Thyroid gland (tissue), 4 donors: Measurements from ENCODE around the gene LRP3. TPM values are rescaled to one million over a fixed set of nuclear protein-coding genes. Genes with fewer than 3 reads are reported as not detected.

ENCODE experiments used
- DNase-seq, 2 donors: peaks; one replicate each; pipeline ENCODE4 v3.0.0-alpha.2; 2019
- H3K27ac ChIP-seq, 3 donors: fragments of 200-600 bp; sonication (generic); 1 replicate in 2 of 3; 2 replicates in 1 of 3; pipeline ENCODE4 v1.5.1; 2016 to 2019; ENCODE audit warnings: mild to moderate bottlenecking in 1 of 3, moderate library complexity in 1 of 3
- H3K27me3 ChIP-seq: fragments of 200-600 bp; sonication (generic); one replicate; pipeline ENCODE4 v1.5.1; 2019
- H3K36me3 ChIP-seq, 2 donors: fragments of 200-600 bp; sonication (generic); one replicate each; pipeline ENCODE4 v1.5.1; 2016 to 2019
- H3K4me1 ChIP-seq, 2 donors: fragments of 200-600 bp; sonication (generic); one replicate each; pipeline ENCODE4 v1.5.1; 2017 to 2019
- H3K4me3 ChIP-seq, 3 donors: fragments of 200-600 bp; sonication (generic); replicated peaks in 1 of 3; 1 replicate in 2 of 3; 2 replicates in 1 of 3; pipeline ENCODE4 v1.5.1; 2016; ENCODE audit warnings: mild to moderate bottlenecking in 1 of 3
- H3K9me3 ChIP-seq: fragments of 200-600 bp; sonication (generic); one replicate; pipeline ENCODE4 v1.5.1; 2017
- POLR2A ChIP-seq, 2 donors: fragments of 450-650 bp; IDR thresholded peaks; one replicate each; pipeline ENCODE4 v1.6.1; 2017; ENCODE audit warnings: antibody characterized with exemption in 2 of 2, mild to moderate bottlenecking in 2 of 2, moderate library complexity in 1 of 2
- WGBS, 2 donors: methylation state at CpG; one replicate each; pipeline ENCODE4 v1.1.5; 2017; 5-methylcytosine and 5-hydroxymethylcytosine counted together
- intact Hi-C: fragments of 100-400 bp; cut with DNase I; formaldehyde crosslinking; loops from one replicate; pipeline ENCODE4 v1.15.1; 2023
- total RNA-seq, 4 donors: library from RNA; depleted of rRNA; stranded (reverse); fragments of >200 nt; gene quantifications; one replicate each; pipeline ENCODE4 v1.2.3, GENCODE V29; 2016
- TF ChIP-seq, protein P1 (sequence below), 6 experiments: fragments of 200-600 bp in 3 of 6; fragments of 450-650 bp in 3 of 6; sonication (generic) in 3 of 6; IDR thresholded peaks; one replicate each; pipeline ENCODE4 v1.5.1; 2016 to 2019; ENCODE audit warnings: antibody characterized with exemption in 6 of 6, mild to moderate bottlenecking in 2 of 6, inconsistent platforms in 1 of 6, moderate library complexity in 1 of 6

The LRP3 gene
- total RNA-seq, 4 donors from 2014 or later: 33.3 to 49.9 (median 39.0) TPM

DNA sequence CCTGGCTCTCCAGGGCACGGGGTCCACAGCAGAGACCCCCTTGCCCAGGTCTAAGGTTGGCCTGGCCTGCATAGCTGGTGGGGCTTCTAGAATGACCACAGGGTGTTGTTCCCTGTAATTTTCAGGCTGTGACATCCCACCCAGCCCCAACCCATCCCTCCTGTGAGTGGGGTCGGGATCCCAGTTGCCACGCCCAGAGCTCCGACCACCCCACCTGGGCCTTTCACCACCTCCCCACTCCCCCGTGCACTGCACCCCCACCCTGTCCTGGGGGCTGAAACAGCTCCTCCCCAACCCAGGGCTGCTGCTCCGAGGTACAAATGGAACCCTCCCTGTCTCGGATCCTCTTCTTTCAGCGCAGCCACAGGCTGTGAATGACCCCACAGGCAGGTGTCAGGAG lies 40.0 kb downstream of the LRP3 start:
- WGBS, 2 donors: 77 to 88% methylated on average over 5 to 8 of the region's 8 CpGs
- no peaks in the 10 kb centered on the region for H3K27me3 ChIP-seq
- no peaks in the 10 kb centered on the region for H3K4me1 ChIP-seq
- H3K4me3 ChIP-seq: no peak overlapping the region
- no peak overlapping the region for H3K27ac ChIP-seq
- TF ChIP-seq, protein P1, sequence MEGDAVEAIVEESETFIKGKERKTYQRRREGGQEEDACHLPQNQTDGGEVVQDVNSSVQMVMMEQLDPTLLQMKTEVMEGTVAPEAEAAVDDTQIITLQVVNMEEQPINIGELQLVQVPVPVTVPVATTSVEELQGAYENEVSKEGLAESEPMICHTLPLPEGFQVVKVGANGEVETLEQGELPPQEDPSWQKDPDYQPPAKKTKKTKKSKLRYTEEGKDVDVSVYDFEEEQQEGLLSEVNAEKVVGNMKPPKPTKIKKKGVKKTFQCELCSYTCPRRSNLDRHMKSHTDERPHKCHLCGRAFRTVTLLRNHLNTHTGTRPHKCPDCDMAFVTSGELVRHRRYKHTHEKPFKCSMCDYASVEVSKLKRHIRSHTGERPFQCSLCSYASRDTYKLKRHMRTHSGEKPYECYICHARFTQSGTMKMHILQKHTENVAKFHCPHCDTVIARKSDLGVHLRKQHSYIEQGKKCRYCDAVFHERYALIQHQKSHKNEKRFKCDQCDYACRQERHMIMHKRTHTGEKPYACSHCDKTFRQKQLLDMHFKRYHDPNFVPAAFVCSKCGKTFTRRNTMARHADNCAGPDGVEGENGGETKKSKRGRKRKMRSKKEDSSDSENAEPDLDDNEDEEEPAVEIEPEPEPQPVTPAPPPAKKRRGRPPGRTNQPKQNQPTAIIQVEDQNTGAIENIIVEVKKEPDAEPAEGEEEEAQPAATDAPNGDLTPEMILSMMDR (IDR thresholded peaks at IDR 0.05): no peak
- TF ChIP-seq POLR2A (IDR thresholded peaks at IDR 0.05): no peak
- intact Hi-C loops: no loop called here
- H3K36me3 ChIP-seq: no peaks in the 10 kb centered on the region
- H3K9me3 ChIP-seq: no peaks in the 10 kb centered on the region
- DNase-seq: no peak

DNA sequence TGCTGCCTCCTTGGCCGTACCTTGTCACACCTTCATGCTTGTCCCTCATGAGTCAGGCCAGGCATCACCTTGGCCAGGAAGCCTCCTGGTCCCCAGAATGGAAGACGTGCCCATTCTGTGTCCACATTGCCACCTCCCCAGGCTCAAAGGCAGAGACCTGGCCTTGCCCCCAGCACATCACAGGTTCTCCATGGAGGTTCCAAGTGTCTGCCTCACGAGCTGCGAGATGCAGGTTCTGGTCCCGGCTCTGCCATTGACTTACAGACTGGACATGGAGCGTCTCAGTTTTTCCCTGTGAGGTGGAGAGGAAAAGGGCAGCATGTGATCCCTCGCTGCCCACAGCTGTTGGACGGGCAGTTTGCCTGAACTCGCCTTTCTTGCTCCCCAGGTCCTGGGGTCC lies 40.6 kb downstream of the LRP3 start:
- intact Hi-C loops: no loop called here
- TF ChIP-seq, protein P1 (IDR thresholded peaks at IDR 0.05): no peak
- no peak for TF ChIP-seq POLR2A (IDR thresholded peaks at IDR 0.05)
- H3K36me3 ChIP-seq: no peaks in the 10 kb centered on the region
- H3K27me3 ChIP-seq: no peaks in the 10 kb centered on the region
- no peaks in the 10 kb centered on the region for H3K4me1 ChIP-seq
- H3K9me3 ChIP-seq: no peaks in the 10 kb centered on the region
- no peak for DNase-seq
- no peak overlapping the region for H3K4me3 ChIP-seq
- 60 to 70% methylated on average over 4 to 6 of the region's 9 CpGs for WGBS, 2 donors
- H3K27ac ChIP-seq: no peak overlapping the region

DNA sequence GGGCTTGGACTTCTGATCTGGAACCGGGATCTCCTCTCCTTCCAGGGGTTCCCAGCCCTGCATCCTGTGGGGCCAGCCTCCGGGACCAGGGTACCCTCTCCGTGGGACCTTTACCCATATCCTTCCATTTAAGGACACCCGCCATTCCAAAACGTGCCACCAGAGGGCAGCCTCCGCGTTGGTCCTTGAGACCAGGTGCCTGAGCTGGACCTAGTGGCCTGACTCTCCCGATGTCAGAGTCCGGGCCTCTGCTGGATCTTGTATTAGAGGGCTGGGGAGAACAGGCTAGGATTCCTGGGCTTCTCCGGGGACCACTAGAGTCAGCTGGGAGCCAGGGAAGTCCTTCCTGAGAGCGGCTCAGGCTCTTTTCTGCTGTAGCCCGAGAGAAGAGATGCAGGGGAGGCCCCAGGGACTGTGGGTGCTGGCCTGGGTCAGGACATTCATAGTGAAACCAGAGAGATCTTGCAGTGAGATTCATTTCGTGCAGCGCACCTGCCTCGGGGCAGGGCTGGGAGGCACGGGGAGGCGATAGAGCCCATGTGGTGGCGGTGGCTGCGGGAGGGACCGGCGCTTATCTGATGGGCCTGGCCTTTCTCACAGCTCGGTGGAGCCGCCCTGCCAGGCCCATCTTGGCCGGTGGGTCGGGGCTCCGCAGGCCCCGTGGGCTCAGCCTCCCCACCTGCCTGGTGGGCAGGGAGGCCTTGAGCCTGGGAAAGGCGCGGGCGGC lies 41.3 kb downstream of the LRP3 start:
- Histone ChIP-seq H3K4me1 (no peaks in the 10 kb centered on the region), H3K27ac (no peak overlapping the region), H3K27me3 (no peaks in the 10 kb centered on the region), H3K9me3 (no peaks in the 10 kb centered on the region), H3K4me3 (no peak overlapping the region), H3K36me3 (no peaks in the 10 kb centered on the region)
- intact Hi-C loops: no loop called here
- TF ChIP-seq, protein P1 (IDR thresholded peaks at IDR 0.05): peak; percentile 62 to 95 (median 81)
- TF ChIP-seq POLR2A (IDR thresholded peaks at IDR 0.05): no peak
- peak; percentile 78 to 79 for DNase-seq
- 65 to 68% methylated on average over 28 to 30 of the region's 30 CpGs for WGBS, 2 donors

DNA sequence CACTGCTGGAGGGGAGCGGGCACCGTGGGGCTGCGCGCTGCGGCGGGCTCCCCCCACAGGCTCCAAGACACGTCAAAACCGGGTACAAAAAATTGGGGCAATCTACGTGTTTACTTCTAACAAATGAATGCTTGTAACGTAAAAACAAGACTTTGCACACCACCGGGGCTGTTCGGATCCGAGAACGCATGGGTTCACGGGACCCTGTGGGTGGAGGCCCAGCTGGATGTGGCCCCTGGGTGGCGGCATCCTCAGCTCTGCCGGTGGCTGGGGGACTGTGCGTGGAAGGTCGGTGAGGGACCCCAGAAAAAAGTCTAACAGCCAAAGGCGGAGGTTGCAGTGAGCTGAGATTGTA lies 41.8 kb downstream of the LRP3 start:
- H3K4me1 ChIP-seq: no peaks in the 10 kb centered on the region
- no peaks in the 10 kb centered on the region for H3K9me3 ChIP-seq
- H3K4me3 ChIP-seq: no peak overlapping the region
- WGBS, 2 donors: 84 to 96% methylated on average over 13 to 20 of the region's 20 CpGs
- DNase-seq: no peak
- intact Hi-C loops: no loop called here
- no peaks in the 10 kb centered on the region for H3K27me3 ChIP-seq
- TF ChIP-seq POLR2A (IDR thresholded peaks at IDR 0.05): no peak
- TF ChIP-seq, protein P1 (IDR thresholded peaks at IDR 0.05): no peak
- no peaks in the 10 kb centered on the region for H3K36me3 ChIP-seq
- no peak overlapping the region for H3K27ac ChIP-seq

DNA sequence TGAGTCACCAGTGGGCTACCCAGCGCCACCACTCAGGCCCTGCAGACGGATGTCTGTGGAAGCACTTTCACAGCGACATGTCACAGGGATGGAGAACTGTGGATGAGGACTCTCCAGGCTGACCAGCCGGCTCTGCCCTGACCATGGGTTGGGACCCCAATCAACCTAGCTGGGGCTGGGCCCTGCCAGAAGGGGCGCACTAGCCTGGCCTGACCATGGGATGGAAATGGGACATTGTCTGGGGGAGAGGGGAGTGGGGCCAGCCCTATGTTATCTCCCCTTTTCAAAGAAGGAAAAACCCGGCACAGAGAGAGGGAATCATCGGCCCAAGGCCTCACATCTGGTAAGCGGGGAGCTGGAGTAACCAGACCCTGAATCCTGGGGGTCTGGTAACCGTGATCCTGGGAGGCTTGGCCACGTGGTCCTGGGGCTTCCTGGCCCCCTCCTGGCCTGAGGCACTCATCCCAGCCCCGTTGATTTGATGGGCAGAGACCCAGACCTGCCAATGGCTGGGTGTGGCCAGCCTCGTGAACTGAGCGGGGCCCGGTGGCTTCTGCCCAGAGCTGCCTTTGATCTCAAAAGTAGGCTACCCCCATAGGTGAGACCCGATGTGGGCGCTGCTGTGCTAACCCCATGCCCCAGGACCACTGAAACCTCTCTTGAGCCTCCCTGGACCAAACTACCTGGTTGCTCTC lies 42.7 kb downstream of the LRP3 start:
- H3K4me3 ChIP-seq: no peak overlapping the region
- intact Hi-C loops: no loop called here

More for the DNA sequence above, 42.7 kb downstream of the LRP3 start:
- TF ChIP-seq POLR2A (IDR thresholded peaks at IDR 0.05): no peak
- TF ChIP-seq, protein P1 (IDR thresholded peaks at IDR 0.05): no peak
- Histone ChIP-seq H3K36me3 (no peaks in the 10 kb centered on the region), H3K9me3 (no peaks in the 10 kb centered on the region), H3K27me3 (no peaks in the 10 kb centered on the region), H3K27ac (no peak overlapping the region), H3K4me1 (peaks cover 0 to 6% of the 10 kb centered on the region in 2 donors)
- no peak for DNase-seq
- 88% methylated on average over 10 to 14 of the region's 16 CpGs for WGBS, 2 donors
